Neural progenitor cell (in vitro differentiated cells): Measurements from ENCODE around the gene ART5. TPM values are rescaled to one million over a fixed set of nuclear protein-coding genes. Genes with fewer than 3 reads are reported as not detected.

ENCODE experiments used
- DNase-seq: peaks from one replicate; pipeline ENCODE4 v3.0.0-alpha.2; 2016; ENCODE audit warnings: low spot score
- H2AFZ ChIP-seq: fragments of 200-600 bp; sonication (generic); replicated peaks from 2 replicates; pipeline ENCODE4 v1.6.1; 2016; ENCODE audit warnings: antibody characterized with exemption
- H3F3A ChIP-seq: fragments of 200-600 bp; sonication (generic); 2 replicates; pipeline ENCODE4 v1.6.1; 2016; ENCODE audit warnings: antibody characterized with exemption, low read depth
- H3K27ac ChIP-seq: fragments of 200-600 bp; sonication (generic); 2 replicates; pipeline ENCODE4 v1.5.1; 2016; ENCODE audit warnings: mild to moderate bottlenecking
- H3K27me3 ChIP-seq: fragments of 200-600 bp; sonication (generic); 2 replicates; pipeline ENCODE4 v1.6.1; 2016; ENCODE audit warnings: mild to moderate bottlenecking, moderate library complexity
- H3K36me3 ChIP-seq: fragments of 200-600 bp; sonication (generic); 2 replicates; pipeline ENCODE4 v1.5.1; 2016
- H3K4me1 ChIP-seq: fragments of 200-600 bp; sonication (generic); 2 replicates; pipeline ENCODE4 v1.6.1; 2016; ENCODE audit warnings: mixed run types
- H3K4me2 ChIP-seq: fragments of 200-600 bp; sonication (generic); 2 replicates; pipeline ENCODE4 v1.6.1; 2016
- H3K4me3 ChIP-seq: fragments of 200-600 bp; sonication (generic); 2 replicates; pipeline ENCODE4 v1.5.1; 2016
- H3K79me2 ChIP-seq: fragments of 200-600 bp; sonication (generic); 2 replicates; pipeline ENCODE4 v1.6.1; 2016; ENCODE audit warnings: low read depth
- H3K9ac ChIP-seq: fragments of 200-600 bp; sonication (generic); 2 replicates; pipeline ENCODE4 v1.6.1; 2016
- H3K9me3 ChIP-seq: fragments of 200-600 bp; sonication (generic); 2 replicates; pipeline ENCODE4 v1.5.1; 2016; ENCODE audit warnings: low read depth
- H4K20me1 ChIP-seq: fragments of 200-600 bp; sonication (generic); 2 replicates; pipeline ENCODE4 v1.6.1; 2016; ENCODE audit warnings: low read depth
- H3K27ac Mint-ChIP-seq: 3 replicates; pipeline ENCODE4 v1.8.0; 2021; ENCODE audit warnings: mixed read lengths
- H3K27me3 Mint-ChIP-seq: 2 replicates; pipeline ENCODE4 v1.8.0; 2022; ENCODE audit warnings: low read depth, mild to moderate bottlenecking, inconsistent platforms, moderate library complexity, mixed read lengths; ENCODE audit not compliant: insufficient read depth
- H3K36me3 Mint-ChIP-seq: 3 replicates; pipeline ENCODE4 v1.8.0; 2021; ENCODE audit warnings: mixed read lengths
- H3K4me1 Mint-ChIP-seq: 3 replicates; pipeline ENCODE4 v1.8.0; 2021; ENCODE audit warnings: mixed read lengths
- H3K4me3 Mint-ChIP-seq: 3 replicates; pipeline ENCODE4 v1.8.0; 2021; ENCODE audit warnings: mild to moderate bottlenecking, moderate library complexity, mixed read lengths
- H3K9me3 Mint-ChIP-seq: 3 replicates; pipeline ENCODE4 v1.8.0; 2020; ENCODE audit warnings: mixed read lengths
- CTCF ChIP-seq: fragments of 200-600 bp; sonication (generic); IDR thresholded peaks from 2 replicates; pipeline ENCODE4 v1.5.1; 2017; ENCODE audit warnings: antibody characterized with exemption, mild to moderate bottlenecking
- EZH2 ChIP-seq: fragments of 200-600 bp; sonication (generic); IDR thresholded peaks from 2 replicates; pipeline ENCODE4 v1.6.1; 2017; ENCODE audit warnings: antibody characterized with exemption, mild to moderate bottlenecking, moderate library complexity
- EZH2phosphoT487 ChIP-seq: fragments of 200-600 bp; sonication (generic); IDR thresholded peaks from 2 replicates; pipeline ENCODE4 v1.6.1; 2017; ENCODE audit warnings: antibody characterized with exemption
- total RNA-seq: library from RNA; depleted of rRNA; stranded (reverse); fragments of >200 nt; gene quantifications from 2 replicates; pipeline ENCODE4 v1.2.3, GENCODE V29; 2015; ENCODE audit warnings: low replicate concordance

Gene ART5
- total RNA-seq, 1 donor from 2014 or later = 8.5 TPM

GRCh38 chr11:3662856-3663255 is 21.1 kb upstream of the ART5 start:
- H3K27ac Mint-ChIP-seq = no peak overlapping the region
- H2AFZ ChIP-seq = no peak overlapping the region

GRCh38 chr11:3660960-3661359 is 19.2 kb upstream of the ART5 start:
- Mint-ChIP-seq H3K4me3 (peak overlapping the region; percentile 3), H3K36me3 (peaks cover 19% of the 10 kb centered on the region), H3K4me1 (no peaks in the 10 kb centered on the region), H3K9me3 (no peaks in the 10 kb centered on the region), H3K27ac (no peak overlapping the region), H3K27me3 (peaks cover 10% of the 10 kb centered on the region)
- no peak overlapping the region for H3K4me3 ChIP-seq
- DNase-seq = no peak
- H3K36me3 ChIP-seq = no peaks in the 10 kb centered on the region
- H3F3A ChIP-seq = no peaks in the 10 kb centered on the region
- no peak overlapping the region for H2AFZ ChIP-seq
- H3K9ac ChIP-seq = no peak overlapping the region
- H3K27ac ChIP-seq = no peak overlapping the region
- TF ChIP-seq EZH2 (no peak), CTCF (no peak), EZH2phosphoT487 (no peak)
- no peak overlapping the region for H3K4me2 ChIP-seq
- H3K27me3 ChIP-seq = no peaks in the 10 kb centered on the region
- no peaks in the 10 kb centered on the region for H3K4me1 ChIP-seq
- H3K79me2 ChIP-seq = no peaks in the 10 kb centered on the region
- H4K20me1 ChIP-seq = no peaks in the 10 kb centered on the region
- H3K9me3 ChIP-seq = no peaks in the 10 kb centered on the region

More at GRCh38 chr11:3662856-3663255, 21.1 kb upstream of the ART5 start:
- no peak overlapping the region for H3K9ac ChIP-seq
- no peak for DNase-seq
- Mint-ChIP-seq H3K4me3 (no peak overlapping the region), H3K9me3 (no peaks in the 10 kb centered on the region), H3K27me3 (peaks cover 10% of the 10 kb centered on the region), H3K4me1 (no peaks in the 10 kb centered on the region), H3K36me3 (peaks cover 21% of the 10 kb centered on the region)
- H3K4me1 ChIP-seq = no peaks in the 10 kb centered on the region
- no peak overlapping the region for H3K4me2 ChIP-seq
- no peak overlapping the region for H3K4me3 ChIP-seq
- H4K20me1 ChIP-seq = no peaks in the 10 kb centered on the region
- no peaks in the 10 kb centered on the region for H3K79me2 ChIP-seq
- no peaks in the 10 kb centered on the region for H3K9me3 ChIP-seq
- no peak overlapping the region for H3K27ac ChIP-seq
- H3K36me3 ChIP-seq = no peaks in the 10 kb centered on the region
- H3F3A ChIP-seq = no peaks in the 10 kb centered on the region
- TF ChIP-seq CTCF = no peak
- TF ChIP-seq EZH2phosphoT487 = no peak
- TF ChIP-seq EZH2 = no peak
- no peaks in the 10 kb centered on the region for H3K27me3 ChIP-seq

GRCh38 chr11:3659595-3660515 is 18.1 kb upstream of the ART5 start:
- Mint-ChIP-seq H3K27ac (peak overlapping the region; percentile 17), H3K4me1 (no peaks in the 10 kb centered on the region), H3K36me3 (peaks cover 11% of the 10 kb centered on the region), H3K27me3 (peaks cover 7% of the 10 kb centered on the region), H3K9me3 (no peaks in the 10 kb centered on the region), H3K4me3 (no peak overlapping the region)
- Histone ChIP-seq H3K9me3 (no peaks in the 10 kb centered on the region), H3K36me3 (no peaks in the 10 kb centered on the region), H3F3A (no peaks in the 10 kb centered on the region), H3K4me2 (no peak overlapping the region), H4K20me1 (no peaks in the 10 kb centered on the region), H3K27ac (no peak overlapping the region), H3K79me2 (no peaks in the 10 kb centered on the region), H3K9ac (no peak overlapping the region), H3K4me1 (no peaks in the 10 kb centered on the region), H2AFZ (no peak overlapping the region), H3K4me3 (no peak overlapping the region), H3K27me3 (no peaks in the 10 kb centered on the region)
- TF ChIP-seq EZH2 (no peak), EZH2phosphoT487 (no peak), CTCF (no peak)
- no peak for DNase-seq
